ENCODE data around the gene DNAH10. TPM values are rescaled to one million over a fixed set of nuclear protein-coding genes. Genes with fewer than 3 reads are reported as not detected.

DNAH10 gene
- total and polyA plus RNA-seq, 4 donors: 0.03 to 1.0 TPM; not detected in 2

- Histone ChIP-seq H3K36me3 (ENCODE audit: control insufficient read depth in 1 of 2, insufficient read depth in 2 of 2, low read length in 1 of 2) (no peaks in the 10 kb centered on the region), H3K27me3 (ENCODE audit: control insufficient read depth in 1 of 2, insufficient read depth in 2 of 2, low read length in 1 of 2) (no peaks in the 10 kb centered on the region), H3K27ac (ENCODE audit: low read depth in 1 of 2, low read length in 2 of 2) (no peak overlapping the region), H3K9me3 (ENCODE audit: control insufficient read depth, low read length) (peaks cover 9% of the 10 kb centered on the region), H3K4me3 (ENCODE audit: low read length in 2 of 2) (peak overlapping the region in 1 of 2 donors; percentile 36), H3K4me1 (ENCODE audit: control insufficient read depth in 1 of 2, insufficient read depth in 2 of 2, low read length in 2 of 2) (no peaks in the 10 kb centered on the region)
- DNase-seq: no peak
- WGBS, 2 donors: 76 to 84% methylated on average over 2 of the region's 2 CpGs
- ATAC-seq (ENCODE audit: low FRiP score): no peak
- intact Hi-C loops (cut with DNase I): no loop called here
Observed at GRCh38 chr12:123815968-123816367, 53.9 kb downstream of the DNAH10 start.

- no peak overlapping the region for H3K4me3 ChIP-seq (ENCODE audit: low read length in 2 of 2)
- no peak overlapping the region for H3K27ac ChIP-seq (ENCODE audit: low read depth in 1 of 2, low read length in 2 of 2)
- ATAC-seq (ENCODE audit: low FRiP score): no peak
- no peak for DNase-seq
- peaks cover 9% of the 10 kb centered on the region for H3K9me3 ChIP-seq (ENCODE audit: control insufficient read depth, low read length)
- intact Hi-C loops (cut with DNase I): no loop called here
- no peaks in the 10 kb centered on the region for H3K4me1 ChIP-seq (ENCODE audit: control insufficient read depth in 1 of 2, insufficient read depth in 2 of 2, low read length in 2 of 2)
- 91 to 93% methylated on average over 4 of the region's 4 CpGs for WGBS, 2 donors
- no peaks in the 10 kb centered on the region for H3K27me3 ChIP-seq (ENCODE audit: control insufficient read depth in 1 of 2, insufficient read depth in 2 of 2, low read length in 1 of 2)
- no peaks in the 10 kb centered on the region for H3K36me3 ChIP-seq (ENCODE audit: control insufficient read depth in 1 of 2, insufficient read depth in 2 of 2, low read length in 1 of 2)
Observed at GRCh38 chr12:123816896-123817537, 54.9 kb downstream of the DNAH10 start.

GRCh38 chr12:123822804-123823203, 60.7 kb downstream of the DNAH10 start:
- Histone ChIP-seq H3K36me3 (ENCODE audit: control insufficient read depth in 1 of 2, insufficient read depth in 2 of 2, low read length in 1 of 2) (no peaks in the 10 kb centered on the region), H3K9me3 (ENCODE audit: control insufficient read depth, low read length) (peaks cover 3% of the 10 kb centered on the region), H3K27ac (ENCODE audit: low read depth in 1 of 2, low read length in 2 of 2) (no peak overlapping the region), H3K4me1 (ENCODE audit: control insufficient read depth in 1 of 2, insufficient read depth in 2 of 2, low read length in 2 of 2) (no peaks in the 10 kb centered on the region), H3K4me3 (ENCODE audit: low read length in 2 of 2) (no peak overlapping the region), H3K27me3 (ENCODE audit: control insufficient read depth in 1 of 2, insufficient read depth in 2 of 2, low read length in 1 of 2) (no peaks in the 10 kb centered on the region)
- ATAC-seq (ENCODE audit: low FRiP score) (no peak), DNase-seq (no peak)
- intact Hi-C loops (cut with DNase I): no loop called here
- WGBS, 2 donors: 86% methylated on average over 6 of the region's 6 CpGs

- intact Hi-C loops (cut with DNase I): no loop called here
- WGBS, 2 donors: 73 to 86% methylated on average over 3 of the region's 3 CpGs
Observed at GRCh38 chr12:123828120-123828519, 66.0 kb downstream of the DNAH10 start.

GRCh38 chr12:123828854-123829547, 66.9 kb downstream of the DNAH10 start:
- intact Hi-C loops (cut with DNase I): no loop called here
- Histone ChIP-seq H3K4me1 (ENCODE audit: control insufficient read depth in 1 of 2, insufficient read depth in 2 of 2, low read length in 2 of 2) (no peaks in the 10 kb centered on the region), H3K27ac (ENCODE audit: low read depth in 1 of 2, low read length in 2 of 2) (no peak overlapping the region), H3K36me3 (ENCODE audit: control insufficient read depth in 1 of 2, insufficient read depth in 2 of 2, low read length in 1 of 2) (no peaks in the 10 kb centered on the region), H3K27me3 (ENCODE audit: control insufficient read depth in 1 of 2, insufficient read depth in 2 of 2, low read length in 1 of 2) (peaks cover 0 to 5% of the 10 kb centered on the region in 2 donors), H3K9me3 (ENCODE audit: control insufficient read depth, low read length) (peaks cover 11% of the 10 kb centered on the region), H3K4me3 (ENCODE audit: low read length in 2 of 2) (no peak overlapping the region)
- DNase-seq (no peak), ATAC-seq (ENCODE audit: low FRiP score) (no peak)
- 88 to 89% methylated on average over 13 of the region's 13 CpGs for WGBS, 2 donors

More at GRCh38 chr12:123828120-123828519, 66.0 kb downstream of the DNAH10 start:
- DNase-seq (no peak), ATAC-seq (ENCODE audit: low FRiP score) (no peak)
- peaks cover 0 to 1% of the 10 kb centered on the region in 2 donors for H3K27me3 ChIP-seq (ENCODE audit: control insufficient read depth in 1 of 2, insufficient read depth in 2 of 2, low read length in 1 of 2)
- no peaks in the 10 kb centered on the region for H3K4me1 ChIP-seq (ENCODE audit: control insufficient read depth in 1 of 2, insufficient read depth in 2 of 2, low read length in 2 of 2)
- H3K4me3 ChIP-seq (ENCODE audit: low read length in 2 of 2): no peak overlapping the region
- no peaks in the 10 kb centered on the region for H3K36me3 ChIP-seq (ENCODE audit: control insufficient read depth in 1 of 2, insufficient read depth in 2 of 2, low read length in 1 of 2)
- no peak overlapping the region for H3K27ac ChIP-seq (ENCODE audit: low read depth in 1 of 2, low read length in 2 of 2)
- H3K9me3 ChIP-seq (ENCODE audit: control insufficient read depth, low read length): peaks cover 7% of the 10 kb centered on the region

GRCh38 chr12:123829561-123829960, 67.5 kb downstream of the DNAH10 start:
- no peak for DNase-seq
- intact Hi-C loops (cut with DNase I): no loop called here
- H3K27ac ChIP-seq (ENCODE audit: low read depth in 1 of 2, low read length in 2 of 2): no peak overlapping the region
- no peaks in the 10 kb centered on the region for H3K36me3 ChIP-seq (ENCODE audit: control insufficient read depth in 1 of 2, insufficient read depth in 2 of 2, low read length in 1 of 2)
- H3K27me3 ChIP-seq (ENCODE audit: control insufficient read depth in 1 of 2, insufficient read depth in 2 of 2, low read length in 1 of 2): peaks cover 0 to 5% of the 10 kb centered on the region in 2 donors
- no peak for ATAC-seq (ENCODE audit: low FRiP score)
- no peak overlapping the region for H3K4me3 ChIP-seq (ENCODE audit: low read length in 2 of 2)
- H3K4me1 ChIP-seq (ENCODE audit: control insufficient read depth in 1 of 2, insufficient read depth in 2 of 2, low read length in 2 of 2): no peaks in the 10 kb centered on the region
- peaks cover 11% of the 10 kb centered on the region for H3K9me3 ChIP-seq (ENCODE audit: control insufficient read depth, low read length)
- whole genome bisulfite sequencing, 2 donors: 83 to 89% methylated on average over 10 of the region's 10 CpGs

GRCh38 chr12:123830675-123831074, 68.6 kb downstream of the DNAH10 start:
- Histone ChIP-seq H3K4me1 (ENCODE audit: control insufficient read depth in 1 of 2, insufficient read depth in 2 of 2, low read length in 2 of 2) (no peaks in the 10 kb centered on the region), H3K36me3 (ENCODE audit: control insufficient read depth in 1 of 2, insufficient read depth in 2 of 2, low read length in 1 of 2) (no peaks in the 10 kb centered on the region), H3K27ac (ENCODE audit: low read depth in 1 of 2, low read length in 2 of 2) (no peak overlapping the region), H3K27me3 (ENCODE audit: control insufficient read depth in 1 of 2, insufficient read depth in 2 of 2, low read length in 1 of 2) (peaks cover 0 to 8% of the 10 kb centered on the region in 2 donors), H3K9me3 (ENCODE audit: control insufficient read depth, low read length) (peaks cover 15% of the 10 kb centered on the region), H3K4me3 (ENCODE audit: low read length in 2 of 2) (no peak overlapping the region)
- ATAC-seq (ENCODE audit: low FRiP score) (no peak), DNase-seq (no peak)
- 82 to 93% methylated on average over 2 of the region's 2 CpGs for WGBS, 2 donors
- intact Hi-C loops (cut with DNase I): no loop called here

- ATAC-seq (ENCODE audit: low FRiP score): no peak
- H3K4me3 ChIP-seq (ENCODE audit: low read length in 2 of 2): no peak overlapping the region
Observed at GRCh38 chr12:123832052-123832451, 70.0 kb downstream of the DNAH10 start.

GRCh38 chr12:123833830-123834229, 71.7 kb downstream of the DNAH10 start:
- H3K4me3 ChIP-seq (ENCODE audit: low read length in 2 of 2): no peak overlapping the region
- intact Hi-C loops (cut with DNase I): no loop called here
- ATAC-seq (ENCODE audit: low FRiP score): no peak
- no peaks in the 10 kb centered on the region for H3K4me1 ChIP-seq (ENCODE audit: control insufficient read depth in 1 of 2, insufficient read depth in 2 of 2, low read length in 2 of 2)
- peaks cover 11% of the 10 kb centered on the region for H3K9me3 ChIP-seq (ENCODE audit: control insufficient read depth, low read length)
- H3K36me3 ChIP-seq (ENCODE audit: control insufficient read depth in 1 of 2, insufficient read depth in 2 of 2, low read length in 1 of 2): no peaks in the 10 kb centered on the region
- peaks cover 0 to 8% of the 10 kb centered on the region in 2 donors for H3K27me3 ChIP-seq (ENCODE audit: control insufficient read depth in 1 of 2, insufficient read depth in 2 of 2, low read length in 1 of 2)
- DNase-seq: no peak
- H3K27ac ChIP-seq (ENCODE audit: low read depth in 1 of 2, low read length in 2 of 2): no peak overlapping the region

More at GRCh38 chr12:123832052-123832451, 70.0 kb downstream of the DNAH10 start:
- intact Hi-C loops (cut with DNase I): no loop called here
- H3K9me3 ChIP-seq (ENCODE audit: control insufficient read depth, low read length): peaks cover 15% of the 10 kb centered on the region
- WGBS, 2 donors: 97% methylated on average over 5 of the region's 5 CpGs
- DNase-seq: no peak
- no peaks in the 10 kb centered on the region for H3K4me1 ChIP-seq (ENCODE audit: control insufficient read depth in 1 of 2, insufficient read depth in 2 of 2, low read length in 2 of 2)
- H3K27me3 ChIP-seq (ENCODE audit: control insufficient read depth in 1 of 2, insufficient read depth in 2 of 2, low read length in 1 of 2): peaks cover 0 to 8% of the 10 kb centered on the region in 2 donors
- no peaks in the 10 kb centered on the region for H3K36me3 ChIP-seq (ENCODE audit: control insufficient read depth in 1 of 2, insufficient read depth in 2 of 2, low read length in 1 of 2)
- no peak overlapping the region for H3K27ac ChIP-seq (ENCODE audit: low read depth in 1 of 2, low read length in 2 of 2)

All from aorta (tissue), 5 donors.